ENCODE measurements around the gene ADARB1. TPM values are rescaled to one million over a fixed set of nuclear protein-coding genes. Genes with fewer than 3 reads are reported as not detected.
A peak's percentile ranks its signal among the peaks of the same experiment; 100 is the strongest.

Gene ADARB1
- polyA plus RNA-seq, 3 donors = 0.40 to 2.6 (median 1.0) TPM

DNA sequence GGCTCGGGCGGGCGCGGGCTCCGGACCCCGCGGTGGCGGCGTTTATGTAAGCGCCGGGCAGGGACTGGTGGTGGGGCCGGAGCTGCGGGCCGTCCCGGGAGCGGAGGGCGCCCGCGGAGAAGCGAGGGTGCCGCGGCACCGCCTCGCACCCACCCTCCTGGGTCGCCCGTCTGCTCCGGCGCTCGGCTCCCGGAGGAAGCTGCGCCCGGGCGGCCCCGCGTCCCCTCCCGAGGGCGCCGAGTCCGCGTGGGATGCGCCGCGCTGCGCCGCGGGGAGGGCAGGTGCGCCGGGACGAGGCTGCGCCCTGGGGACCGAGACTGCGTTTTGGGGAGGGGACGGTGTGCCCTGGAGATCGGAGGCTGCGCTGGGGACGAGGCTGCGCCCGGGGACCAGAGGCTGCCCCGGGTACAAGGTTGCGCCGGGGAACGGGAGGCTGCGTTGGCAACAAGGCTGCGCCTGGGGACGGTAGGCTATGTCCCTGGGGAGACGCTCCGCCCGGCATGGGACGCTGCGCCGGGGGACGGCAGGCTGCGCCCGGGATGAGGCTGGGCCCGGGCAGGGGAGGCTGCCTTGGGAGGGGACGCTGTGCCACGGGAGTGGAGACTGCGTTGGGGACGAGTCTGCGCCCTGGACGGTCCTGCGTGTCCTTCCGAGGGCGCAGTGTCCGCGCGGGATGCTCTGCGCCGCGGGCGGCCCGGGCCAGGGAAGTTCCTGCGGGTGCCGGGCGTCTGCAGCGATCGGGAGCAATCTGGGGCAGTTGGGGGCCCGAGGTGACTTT, 627 bp downstream of the ADARB1 start:
- Mint-ChIP-seq H3K36me3 (peaks cover 14% of the 10 kb centered on the region in 2 donors), H3K27me3 (ENCODE audit: low read depth in 3 of 3) (peaks cover 18 to 32% (median 31%) of the 10 kb centered on the region in 3 donors), H3K9me3 (peaks cover 0 to 8% (median 2%) of the 10 kb centered on the region in 7 donors), H3K27ac (peak overlapping the region in 3 of 7 donors; percentile 67 to 75 (median 71)), H3K4me1 (peaks cover 38% of the 10 kb centered on the region), H3K4me3 (peak overlapping the region; percentile 89 to 92)
- Histone ChIP-seq H3K27me3 (ENCODE audit: control insufficient read depth in 2 of 2, insufficient read depth in 2 of 2, low read length in 2 of 2) (peaks cover 11 to 22% of the 10 kb centered on the region in 2 donors), H3K4me1 (ENCODE audit: control insufficient read depth in 1 of 2, insufficient read depth in 2 of 2, low read length in 2 of 2) (peaks cover 36 to 46% of the 10 kb centered on the region in 2 donors), H3K27ac (ENCODE audit: low read depth in 1 of 2, low read length in 2 of 2) (no peak overlapping the region), H3K4me2 (replicated peaks; ENCODE audit: extremely low read depth, low read length, poor library complexity, severe bottlenecking) (peak overlapping the region; percentile 98), H4K20me1 (ENCODE audit: insufficient read depth, low read length) (no peaks in the 10 kb centered on the region), H3K79me2 (ENCODE audit: insufficient read depth, low read length) (no peaks in the 10 kb centered on the region), H3K9me3 (replicated peaks in 1 of 2; ENCODE audit: control insufficient read depth in 1 of 2, insufficient read depth in 1 of 2, low read length in 2 of 2) (no peaks in the 10 kb centered on the region), H2AFZ (ENCODE audit: insufficient read depth, low read depth, low read length, poor library complexity, severe bottlenecking) (peak overlapping the region; percentile 79), H3K9ac (ENCODE audit: insufficient read depth, low read length, poor library complexity, severe bottlenecking) (peak overlapping the region; percentile 60), H3K4me3 (replicated peaks in 1 of 3; ENCODE audit: low read depth in 2 of 3, low read length in 3 of 3) (peak overlapping the region; percentile 35 to 82 (median 54)), H3K36me3 (replicated peaks in 1 of 2; ENCODE audit: control insufficient read depth in 1 of 2, insufficient read depth in 2 of 2, low read length in 2 of 2) (no peaks in the 10 kb centered on the region)
- intact Hi-C loops (cut with micrococcal nuclease) = loop anchor here (5.0 to 10.0 kb wide), 2 partner anchors 50 to 108 kb away; no protein-coding TSS in a partner anchor
- under 1% methylated on average over 98 of the region's 98 CpGs for WGBS (ENCODE audit: insufficient coverage)
- no peak for TF ChIP-seq CTCF (IDR thresholded peaks at IDR 0.05)
- peak in 1 of 3 donors; percentile 19 for DNase-seq

GRCh38 chr21:45075596-45076244, 1.3 kb downstream of the ADARB1 start:
- Histone ChIP-seq H3K79me2 (ENCODE audit: insufficient read depth, low read length) (no peaks in the 10 kb centered on the region), H3K4me3 (replicated peaks in 1 of 3; ENCODE audit: low read depth in 2 of 3, low read length in 3 of 3) (peak overlapping the region; percentile 35 to 82 (median 54)), H4K20me1 (ENCODE audit: insufficient read depth, low read length) (no peaks in the 10 kb centered on the region), H3K36me3 (replicated peaks in 1 of 2; ENCODE audit: control insufficient read depth in 1 of 2, insufficient read depth in 2 of 2, low read length in 2 of 2) (no peaks in the 10 kb centered on the region), H3K4me2 (replicated peaks; ENCODE audit: extremely low read depth, low read length, poor library complexity, severe bottlenecking) (peak overlapping the region; percentile 98), H3K9ac (ENCODE audit: insufficient read depth, low read length, poor library complexity, severe bottlenecking) (peak overlapping the region; percentile 60), H3K27me3 (ENCODE audit: control insufficient read depth in 2 of 2, insufficient read depth in 2 of 2, low read length in 2 of 2) (peaks cover 11 to 22% of the 10 kb centered on the region in 2 donors), H3K4me1 (ENCODE audit: control insufficient read depth in 1 of 2, insufficient read depth in 2 of 2, low read length in 2 of 2) (peaks cover 36 to 46% of the 10 kb centered on the region in 2 donors), H3K9me3 (replicated peaks in 1 of 2; ENCODE audit: control insufficient read depth in 1 of 2, insufficient read depth in 1 of 2, low read length in 2 of 2) (no peaks in the 10 kb centered on the region), H2AFZ (ENCODE audit: insufficient read depth, low read depth, low read length, poor library complexity, severe bottlenecking) (peak overlapping the region; percentile 79), H3K27ac (ENCODE audit: low read depth in 1 of 2, low read length in 2 of 2) (no peak overlapping the region)
- Mint-ChIP-seq H3K4me3 (peak overlapping the region; percentile 89 to 92), H3K27ac (peak overlapping the region in 3 of 7 donors; percentile 67 to 75 (median 71)), H3K9me3 (peaks cover 0 to 8% (median 2%) of the 10 kb centered on the region in 7 donors), H3K36me3 (peaks cover 14% of the 10 kb centered on the region in 2 donors), H3K4me1 (peaks cover 39% of the 10 kb centered on the region), H3K27me3 (ENCODE audit: low read depth in 3 of 3) (peaks cover 20 to 35% (median 31%) of the 10 kb centered on the region in 3 donors)
- DNase-seq = no peak
- no peak for TF ChIP-seq CTCF (IDR thresholded peaks at IDR 0.05)
- intact Hi-C loops (cut with micrococcal nuclease) = loop anchor here (5.0 to 10.0 kb wide), 2 partner anchors 49 to 108 kb away; no protein-coding TSS in a partner anchor
- 18% methylated on average over 9 of the region's 18 CpGs for WGBS (ENCODE audit: insufficient coverage)

All from CD14-positive monocyte (primary cell).